ENCODE results near the gene DIP2B.
"Not testable (repeated sequence)": the region's sequence is repeated elsewhere in the genome, so short reads cannot be mapped to it uniquely, and the experiment has no call there.

The DIP2B gene

GRCh38 chr12:50549885-50550284, 45.1 kb downstream of the DIP2B start:
- no peak for DNase-seq (ENCODE audit: low read depth)

DNA sequence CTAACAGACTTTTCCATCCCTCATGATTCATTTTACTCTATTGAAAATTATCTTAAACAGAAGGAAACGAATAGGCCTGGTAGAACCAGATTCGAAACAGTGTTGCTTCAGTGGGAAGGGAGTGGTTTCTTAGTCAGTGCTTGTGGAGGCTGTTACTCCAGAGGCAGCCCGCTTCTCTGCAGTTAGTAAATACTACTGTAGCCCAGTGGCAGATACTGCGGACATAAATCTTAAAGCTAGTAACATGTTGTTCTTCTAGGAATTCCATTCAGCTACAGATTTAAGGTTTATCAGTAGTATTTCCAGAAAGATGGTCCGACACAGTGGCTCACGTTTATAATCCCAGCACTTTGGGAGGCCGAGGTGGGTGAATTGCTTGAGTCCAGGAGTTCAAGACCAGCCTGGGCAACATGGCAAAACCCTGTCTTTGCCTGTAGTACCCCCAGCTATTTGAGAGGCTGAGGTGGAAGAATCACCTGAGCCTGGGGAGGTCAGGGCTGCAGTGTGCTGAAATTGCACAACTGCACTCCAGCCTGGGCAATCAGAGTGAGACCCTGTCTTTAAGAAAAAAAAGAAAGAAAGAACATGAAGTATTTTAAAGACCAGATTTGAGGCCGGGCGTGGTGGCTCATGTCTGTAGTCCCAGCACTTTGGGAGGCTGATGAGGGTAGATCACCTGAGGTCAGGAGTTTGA, 45.9 kb downstream of the DIP2B start:
- no peak for DNase-seq (ENCODE audit: low read depth)

DNA sequence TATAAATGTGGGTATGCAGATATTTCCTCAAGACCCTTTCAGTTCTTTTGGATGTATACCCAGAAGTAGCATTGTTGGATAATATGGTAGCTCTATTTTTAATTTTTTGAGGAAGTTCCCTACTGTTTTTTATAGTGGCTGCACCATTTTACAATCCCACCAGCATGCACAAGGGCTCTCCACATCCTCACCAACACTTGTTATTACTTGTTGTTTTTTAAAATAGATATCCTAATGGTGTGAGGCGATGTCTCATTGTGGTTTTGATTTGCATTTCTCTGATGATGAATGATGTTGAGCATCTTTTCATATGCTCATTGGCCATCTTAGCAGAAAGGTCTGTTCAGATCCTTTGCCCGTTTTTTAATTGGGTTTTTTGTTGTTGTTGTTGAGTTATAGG, 47.1 kb downstream of the DIP2B start:
- DNase-seq (ENCODE audit: low read depth): no peak

DNA sequence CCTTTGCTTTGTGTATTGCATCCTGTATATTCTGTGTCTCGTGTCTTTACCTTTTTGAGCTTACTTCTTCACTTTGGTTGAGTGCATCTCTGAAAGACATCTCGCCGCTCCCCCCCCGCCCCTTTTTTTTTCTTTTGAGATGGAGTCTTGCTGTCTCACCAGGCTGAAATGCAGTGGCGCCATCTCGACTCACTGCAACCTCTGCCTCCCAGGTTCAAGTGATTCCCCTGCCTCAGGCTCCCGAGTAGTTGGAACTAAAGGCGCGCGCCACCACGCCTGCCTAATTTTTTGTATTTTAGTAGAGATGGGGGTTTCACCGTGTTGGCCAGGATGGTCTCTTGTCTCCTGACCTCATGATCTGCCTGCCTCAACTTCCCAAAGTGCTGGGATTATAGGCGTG, 49.9 kb downstream of the DIP2B start:
- no peak for DNase-seq (ENCODE audit: low read depth)

DNA sequence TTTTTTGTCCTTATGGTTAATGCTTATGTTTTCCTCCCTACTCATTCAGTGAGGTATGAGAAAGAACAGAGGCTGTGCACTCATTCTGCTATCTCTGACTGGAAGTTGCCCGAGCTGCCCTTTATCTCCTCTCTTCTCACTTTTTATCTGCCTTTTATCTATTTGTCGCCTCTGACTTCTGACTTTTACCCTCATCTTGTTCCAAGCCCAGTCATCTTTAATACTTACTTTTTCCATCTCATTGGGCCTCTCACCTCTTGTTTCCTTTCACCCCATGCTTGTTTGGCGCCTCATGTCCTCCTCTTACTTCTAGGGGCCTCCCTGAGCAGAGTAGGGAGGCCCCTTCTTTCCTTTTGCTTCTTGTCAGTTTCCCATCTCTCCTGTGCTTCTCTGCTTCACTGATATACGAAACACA, 50.7 kb downstream of the DIP2B start:
- DNase-seq (ENCODE audit: low read depth): no peak

GRCh38 chr12:50556273-50556672, 51.5 kb downstream of the DIP2B start:
- DNase-seq (ENCODE audit: low read depth): no peak

DNA sequence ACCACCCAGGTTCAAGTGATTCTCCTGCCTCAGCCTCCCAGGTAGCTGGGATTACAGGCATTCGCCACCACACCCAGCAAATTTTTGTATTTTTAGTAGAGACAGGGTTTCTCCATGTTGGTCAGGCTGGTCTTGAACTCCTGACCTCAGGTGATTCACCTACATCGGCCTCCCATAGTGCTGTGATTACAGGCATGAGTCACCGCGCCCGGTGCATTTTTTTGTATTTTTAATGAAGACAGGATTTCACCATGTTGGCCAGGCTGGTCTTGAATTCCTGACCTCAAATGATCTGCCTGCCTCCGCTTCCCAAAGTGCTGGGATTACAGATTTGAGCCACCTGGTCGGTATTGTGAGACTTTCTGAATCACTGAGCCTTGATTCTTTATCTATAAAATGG, 52.0 kb downstream of the DIP2B start:
- not testable (repeated sequence) for DNase-seq (ENCODE audit: low read depth)

DNA sequence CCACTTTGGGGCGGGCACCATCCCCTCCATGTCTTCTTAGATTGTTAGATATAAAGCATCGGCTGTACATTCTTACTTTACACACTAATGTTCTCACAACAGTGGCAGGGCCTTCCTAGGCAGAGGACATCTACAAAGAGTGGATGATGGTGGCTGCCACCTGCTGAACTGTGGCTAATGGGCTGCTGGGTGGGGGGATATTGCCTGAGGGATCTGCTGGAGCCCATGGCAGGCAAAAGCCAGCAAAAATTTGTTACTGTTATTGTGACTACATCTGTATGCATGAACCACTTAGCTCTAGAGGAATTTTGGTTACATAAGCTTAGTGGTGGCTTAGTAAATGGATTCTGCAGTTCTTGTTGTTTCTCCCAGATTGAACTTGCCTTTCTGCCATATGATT, 52.6 kb downstream of the DIP2B start:
- no peak for DNase-seq (ENCODE audit: low read depth)

DNA sequence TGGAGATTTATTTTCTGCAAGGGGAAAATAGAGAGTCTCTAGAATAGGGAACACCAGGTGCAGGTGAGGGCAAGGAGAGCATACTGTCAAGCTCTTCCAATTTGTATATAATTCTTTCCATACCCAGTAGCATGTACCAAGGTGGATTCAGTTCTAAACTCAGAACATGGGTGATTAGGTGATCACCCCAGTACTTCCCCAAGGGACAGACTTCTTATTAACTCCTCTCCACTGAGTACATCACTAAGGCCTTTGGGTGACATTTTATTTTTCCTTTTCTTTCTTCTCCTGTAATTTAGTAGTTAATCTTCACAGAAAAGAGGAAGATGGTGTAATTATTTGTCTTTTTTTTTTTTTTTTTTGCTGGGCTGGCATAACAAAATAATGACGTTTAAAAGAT, 54.2 kb downstream of the DIP2B start:
- DNase-seq (ENCODE audit: low read depth): no peak

DNA sequence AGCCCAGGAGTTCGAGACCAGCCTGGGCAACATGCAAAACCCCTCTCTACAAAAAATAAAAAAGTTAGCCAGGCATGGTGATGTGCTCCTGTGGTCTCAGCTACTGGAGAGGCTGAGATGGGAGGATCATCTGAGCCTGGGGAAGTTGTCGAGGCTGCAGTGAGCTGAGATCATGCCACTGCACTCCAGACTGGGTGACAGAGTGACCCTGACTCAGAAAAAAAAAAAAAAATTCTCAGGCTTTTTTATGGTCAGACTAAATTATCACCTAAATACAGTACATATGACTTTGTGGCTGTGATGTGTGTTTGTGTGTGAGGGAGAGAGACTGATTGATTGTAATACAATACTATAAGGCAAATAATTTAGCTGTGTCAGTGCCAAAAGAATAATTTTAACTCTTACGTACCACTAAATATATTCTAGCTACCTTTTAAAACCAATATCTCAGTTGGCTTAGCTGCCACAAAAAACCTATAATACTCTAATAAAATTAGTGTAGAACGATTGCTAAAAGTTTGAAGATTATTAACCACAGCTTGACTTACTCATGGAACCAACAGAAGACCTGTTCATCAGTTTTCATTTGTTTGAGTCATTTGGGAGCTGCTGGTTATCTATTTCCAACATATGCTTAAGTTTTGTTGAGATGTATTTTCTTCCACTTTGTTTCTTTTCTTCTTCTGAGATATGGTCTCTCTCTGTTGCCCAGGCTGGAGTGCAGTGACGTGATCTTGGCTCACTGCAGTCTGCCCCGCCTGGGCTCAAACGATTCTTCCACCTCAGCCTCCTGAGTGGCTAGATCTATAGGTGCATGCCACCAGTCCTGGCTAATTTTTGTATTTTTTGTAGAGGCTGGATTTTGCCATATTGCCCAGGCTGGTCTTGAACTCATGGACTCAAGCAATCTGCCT, 58.0 kb downstream of the DIP2B start:
- DNase-seq (ENCODE audit: low read depth): no peak

- no peak for DNase-seq (ENCODE audit: low read depth)
These were observed 58.6 kb downstream of the DIP2B start for GRCh38 chr12:50563434-50563787.

- no peak for DNase-seq (ENCODE audit: low read depth)
These were observed 59.6 kb downstream of the DIP2B start for GRCh38 chr12:50564237-50564947.

GRCh38 chr12:50564948-50565297, 60.1 kb downstream of the DIP2B start:
- DNase-seq (ENCODE audit: low read depth): no peak

DNA sequence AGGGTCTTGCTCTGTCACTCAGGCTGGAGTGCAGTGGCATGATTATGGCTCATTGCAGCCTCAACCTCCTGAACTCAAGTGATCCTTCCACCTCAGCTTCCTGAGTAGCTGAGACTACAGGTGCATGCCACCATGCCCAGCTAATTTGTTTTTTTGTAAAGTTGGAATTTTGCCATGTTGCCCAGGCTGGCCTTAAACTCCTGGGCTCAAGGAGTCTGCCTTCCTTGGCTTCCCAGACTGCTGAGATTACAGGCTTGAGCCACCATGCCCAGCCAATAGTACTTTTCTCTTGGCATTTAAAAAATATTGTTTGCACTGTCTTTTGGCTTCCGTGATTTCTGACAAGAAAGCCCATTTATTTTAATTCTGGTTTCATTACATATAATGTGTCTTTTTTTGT, 61.3 kb downstream of the DIP2B start:
- no peak for DNase-seq (ENCODE audit: low read depth)

DNA sequence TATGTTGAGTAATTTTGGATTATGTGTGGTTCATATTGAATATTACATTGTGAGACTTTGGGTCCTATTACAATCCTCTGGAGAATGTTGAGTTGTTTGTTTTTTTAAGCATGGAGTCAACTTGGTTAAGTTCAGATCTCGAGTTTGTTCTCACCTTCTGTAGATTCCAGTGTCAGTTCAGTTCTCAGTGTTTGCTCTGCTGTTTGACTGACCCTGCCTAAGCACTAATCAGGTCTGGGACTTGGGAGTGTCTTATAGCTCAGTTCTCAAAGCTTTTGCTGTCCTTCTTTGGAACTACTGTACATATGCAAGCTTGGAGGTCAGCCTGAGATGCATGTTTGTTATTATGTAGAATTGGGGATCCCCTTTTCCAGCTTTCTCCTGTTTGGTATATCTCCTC, 63.1 kb downstream of the DIP2B start:
- no peak for DNase-seq (ENCODE audit: low read depth)

GRCh38 chr12:50568338-50569091, 63.7 kb downstream of the DIP2B start:
- no peak for DNase-seq (ENCODE audit: low read depth)

DNA sequence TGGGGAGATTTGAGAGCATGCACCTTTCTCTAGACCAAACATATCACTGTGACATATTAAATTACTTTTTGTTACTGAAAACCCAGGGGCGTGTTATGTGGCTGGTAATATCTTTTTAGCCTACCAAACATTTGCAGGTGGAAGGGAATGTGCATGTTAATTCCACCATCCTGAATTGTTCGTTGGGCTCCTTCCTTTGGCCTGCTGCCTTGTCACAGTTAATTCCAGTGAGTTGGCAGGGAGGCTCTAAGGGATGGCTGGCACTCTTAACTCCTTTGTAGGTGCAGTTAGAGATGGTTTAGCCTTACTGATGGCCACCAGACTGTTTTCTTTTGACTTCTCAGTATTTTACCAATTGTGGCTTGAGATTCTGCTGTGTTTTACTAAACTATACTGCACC, 64.5 kb downstream of the DIP2B start:
- DNase-seq (ENCODE audit: low read depth): no peak

- DNase-seq (ENCODE audit: low read depth): no peak
These were observed 65.1 kb downstream of the DIP2B start for GRCh38 chr12:50569876-50570275.

GRCh38 chr12:50571786-50572185, 67.0 kb downstream of the DIP2B start:
- no peak for DNase-seq (ENCODE audit: low read depth)

DNA sequence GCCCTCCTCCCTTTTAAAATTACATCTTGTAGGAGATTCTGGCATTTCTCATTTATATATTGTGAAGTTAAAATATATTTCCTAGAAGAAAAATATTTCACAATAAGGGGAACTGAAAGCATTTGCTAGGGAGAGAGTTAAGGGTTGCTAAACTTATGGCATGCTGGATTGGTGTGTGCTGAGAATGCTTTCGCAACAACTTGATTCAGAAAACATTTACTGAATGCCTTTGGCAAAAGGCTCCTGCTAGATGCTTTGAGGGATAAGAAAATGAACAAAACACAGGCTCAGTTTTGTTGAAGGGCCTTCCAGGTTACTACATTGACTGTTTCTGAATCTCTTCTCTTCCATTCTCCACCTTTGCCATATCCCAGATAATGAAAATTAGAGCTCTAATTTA, 67.5 kb downstream of the DIP2B start:
- no peak for DNase-seq (ENCODE audit: low read depth)

DNA sequence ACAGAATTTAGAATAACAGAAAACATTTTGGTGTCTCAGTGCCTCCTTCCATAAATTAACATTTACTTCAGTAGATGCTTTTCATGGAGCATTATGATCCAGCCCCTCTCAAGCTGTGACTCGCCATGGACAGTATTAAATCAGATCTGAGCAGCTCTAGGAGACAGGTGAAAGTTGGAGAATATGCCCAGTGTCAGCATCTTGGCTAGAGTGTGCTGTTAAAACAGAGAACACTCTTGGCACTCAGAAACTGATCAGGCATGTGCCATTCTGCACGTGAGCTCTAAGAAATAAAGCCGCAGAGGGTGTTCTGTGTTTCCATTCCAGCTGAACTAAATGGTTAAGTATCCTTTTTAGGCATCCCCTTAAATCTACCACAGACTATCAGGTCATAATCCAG, 68.0 kb downstream of the DIP2B start:
- no peak for DNase-seq (ENCODE audit: low read depth)

GRCh38 chr12:50573271-50573670, 68.5 kb downstream of the DIP2B start:
- DNase-seq (ENCODE audit: low read depth): no peak

Data from CMK (cell line).